Trophoblast cell (in vitro differentiated cells and primary cell): ENCODE measurements around the gene ZNF580.

Experiments
- DNase-seq, 2 donors: peaks; one replicate each; pipeline ENCODE4 v3.0.0-alpha.2; 2016
- H2AFZ ChIP-seq: 2 replicates; pipeline ENCODE4 v1.6.1; 2013; ENCODE audit warnings: low read length, moderate library complexity, mild to moderate bottlenecking; ENCODE audit not compliant: insufficient read depth, poor library complexity
- H2AK5ac ChIP-seq: 2 replicates; pipeline ENCODE4 v1.6.1; 2013; ENCODE audit warnings: mild to moderate bottlenecking, low read length
- H2BK120ac ChIP-seq: 2 replicates; pipeline ENCODE4 v1.6.1; 2013; ENCODE audit warnings: low read length, mild to moderate bottlenecking, moderate library complexity; ENCODE audit not compliant: insufficient read depth, poor library complexity
- H2BK12ac ChIP-seq: 2 replicates; pipeline ENCODE4 v1.6.1; 2013; ENCODE audit warnings: mild to moderate bottlenecking, low read length, moderate library complexity
- H2BK5ac ChIP-seq: 2 replicates; pipeline ENCODE4 v1.6.1; 2013; ENCODE audit warnings: low read length, low read depth, moderate library complexity, mild to moderate bottlenecking; ENCODE audit not compliant: poor library complexity
- H3K14ac ChIP-seq: 2 replicates; pipeline ENCODE4 v1.6.1; 2013; ENCODE audit warnings: mild to moderate bottlenecking, low read length
- H3K18ac ChIP-seq: 2 replicates; pipeline ENCODE4 v1.6.1; 2013; ENCODE audit warnings: mild to moderate bottlenecking, low read length
- H3K23ac ChIP-seq: 2 replicates; pipeline ENCODE4 v1.6.1; 2013; ENCODE audit warnings: low read length
- H3K27ac ChIP-seq: 2 replicates; pipeline ENCODE4 v1.5.1; 2013; ENCODE audit warnings: low read depth, mild to moderate bottlenecking, inconsistent platforms, low read length, moderate library complexity
- H3K27me3 ChIP-seq: 2 replicates; pipeline ENCODE4 v1.6.1; 2013; ENCODE audit warnings: inconsistent platforms, mild to moderate bottlenecking, low read length, moderate library complexity; ENCODE audit not compliant: insufficient read depth
- H3K36me3 ChIP-seq, 2 experiments: 1 replicate in 1 of 2; 2 replicates in 1 of 2; pipeline ENCODE4 v1.6.1; 2013; ENCODE audit warnings: low read length in 2 of 2, mild to moderate bottlenecking in 2 of 2, moderate library complexity in 1 of 2; ENCODE audit not compliant: insufficient read depth in 2 of 2, control insufficient read depth in 1 of 2
- H3K4ac ChIP-seq: 2 replicates; pipeline ENCODE4 v1.6.1; 2013; ENCODE audit warnings: low read depth, mild to moderate bottlenecking, low read length, moderate library complexity
- H3K4me1 ChIP-seq, 2 experiments: 1 replicate in 1 of 2; 2 replicates in 1 of 2; pipeline ENCODE4 v1.6.1; 2013; ENCODE audit warnings: low read length in 2 of 2, mild to moderate bottlenecking in 2 of 2, moderate library complexity in 1 of 2; ENCODE audit not compliant: insufficient read depth in 2 of 2, control insufficient read depth in 1 of 2
- H3K4me2 ChIP-seq: 2 replicates; pipeline ENCODE4 v1.6.1; 2013; ENCODE audit warnings: inconsistent platforms, mild to moderate bottlenecking, low read length, moderate library complexity
- H3K4me3 ChIP-seq: 2 replicates; pipeline ENCODE4 v1.5.1; 2013; ENCODE audit warnings: mild to moderate bottlenecking, low read depth, low read length, inconsistent platforms
- H3K79me1 ChIP-seq: one replicate; pipeline ENCODE4 v1.6.1; 2013; ENCODE audit warnings: low read length
- H3K79me2 ChIP-seq: 2 replicates; pipeline ENCODE4 v1.6.1; 2013; ENCODE audit warnings: low read length, mild to moderate bottlenecking; ENCODE audit not compliant: control insufficient read depth, insufficient read depth, poor library complexity
- H3K9ac ChIP-seq: 2 replicates; pipeline ENCODE4 v1.6.1; 2013; ENCODE audit warnings: mild to moderate bottlenecking, low read length
- H3K9me3 ChIP-seq: 2 replicates; pipeline ENCODE4 v1.6.1; 2013; ENCODE audit warnings: low read depth, mild to moderate bottlenecking, control low read depth, inconsistent platforms, low read length; ENCODE audit not compliant: insufficient read depth
- H4K12ac ChIP-seq: 2 replicates; pipeline ENCODE4 v1.6.1; 2013; ENCODE audit warnings: low read depth, mild to moderate bottlenecking, low read length, moderate library complexity
- H4K8ac ChIP-seq: 2 replicates; pipeline ENCODE4 v1.6.1; 2013; ENCODE audit warnings: low read depth, mild to moderate bottlenecking, low read length, moderate library complexity
- H4K91ac ChIP-seq: one replicate; pipeline ENCODE4 v1.6.1; 2013; ENCODE audit warnings: low read depth, mild to moderate bottlenecking, low read length, moderate library complexity
- WGBS: extraction: QIAGEN DNeasy Blood & Tissue Kit; methylation state at CpG from one replicate; pipeline ENCODE4 v1.1.7; 2013; ENCODE audit warnings: missing lambda C conversion rate; ENCODE audit not compliant: insufficient read length, insufficient coverage; ENCODE audit errors: extremely low coverage; 5-methylcytosine and 5-hydroxymethylcytosine counted together

Gene ZNF580

DNA sequence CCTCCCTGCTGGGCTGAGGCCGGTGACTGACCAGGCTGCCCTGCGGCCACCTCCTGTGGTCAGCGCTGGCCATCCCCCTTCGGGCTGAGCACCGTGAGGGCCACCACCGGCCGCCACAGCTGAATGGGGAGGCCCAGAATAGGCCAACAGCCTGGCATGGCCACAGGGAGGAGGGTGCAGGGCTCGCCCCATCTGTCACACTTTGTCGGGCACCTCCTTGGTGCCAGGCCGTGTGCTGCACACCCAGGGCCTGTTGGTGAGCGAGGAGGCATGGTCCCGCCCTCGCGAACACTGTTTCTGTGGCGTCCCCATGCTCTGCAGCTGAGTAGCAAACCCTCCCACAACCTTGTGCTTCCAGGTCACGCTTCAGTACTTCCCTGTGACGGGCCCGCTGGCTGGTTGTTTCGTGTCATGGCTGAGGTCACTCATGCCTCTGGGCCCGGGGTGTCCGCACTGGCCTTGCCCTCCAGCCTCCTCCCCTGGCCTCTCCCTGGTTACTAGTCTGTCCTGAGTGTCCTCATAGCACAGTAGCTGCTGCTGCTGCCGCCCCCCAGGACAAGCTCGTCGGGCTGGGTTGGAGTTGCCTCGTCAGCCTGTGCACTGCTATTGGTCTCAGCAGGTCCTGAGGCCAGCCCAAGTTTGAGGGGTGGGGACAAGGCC lies 49.4 kb downstream of the ZNF580 start:
- H3K4me1 ChIP-seq = no peaks in the 10 kb centered on the region
- no peak overlapping the region for H3K4me3 ChIP-seq
- H3K14ac ChIP-seq = no peak overlapping the region
- no peak overlapping the region for H4K12ac ChIP-seq
- H3K27ac ChIP-seq = no peak overlapping the region
- no peak overlapping the region for H3K18ac ChIP-seq
- no peaks in the 10 kb centered on the region for H3K9me3 ChIP-seq
- no CpG with 5 or more reads among the region's 25 CpGs for WGBS
- H3K79me2 ChIP-seq = no peaks in the 10 kb centered on the region
- no peak for DNase-seq
- no peak overlapping the region for H3K4me2 ChIP-seq
- no peak overlapping the region for H4K91ac ChIP-seq
- H3K23ac ChIP-seq = no peak overlapping the region
- no peak overlapping the region for H3K4ac ChIP-seq
- no peaks in the 10 kb centered on the region for H3K79me1 ChIP-seq
- no peak overlapping the region for H4K8ac ChIP-seq
- H2AK5ac ChIP-seq = no peak overlapping the region
- H2AFZ ChIP-seq = no peak overlapping the region
- no peak overlapping the region for H2BK5ac ChIP-seq
- H3K27me3 ChIP-seq = no peaks in the 10 kb centered on the region
- peaks cover 89 to 92% of the 10 kb centered on the region in 2 experiments for H3K36me3 ChIP-seq
- H2BK120ac ChIP-seq = no peak overlapping the region
- H3K9ac ChIP-seq = no peak overlapping the region
- H2BK12ac ChIP-seq = no peak overlapping the region

DNA sequence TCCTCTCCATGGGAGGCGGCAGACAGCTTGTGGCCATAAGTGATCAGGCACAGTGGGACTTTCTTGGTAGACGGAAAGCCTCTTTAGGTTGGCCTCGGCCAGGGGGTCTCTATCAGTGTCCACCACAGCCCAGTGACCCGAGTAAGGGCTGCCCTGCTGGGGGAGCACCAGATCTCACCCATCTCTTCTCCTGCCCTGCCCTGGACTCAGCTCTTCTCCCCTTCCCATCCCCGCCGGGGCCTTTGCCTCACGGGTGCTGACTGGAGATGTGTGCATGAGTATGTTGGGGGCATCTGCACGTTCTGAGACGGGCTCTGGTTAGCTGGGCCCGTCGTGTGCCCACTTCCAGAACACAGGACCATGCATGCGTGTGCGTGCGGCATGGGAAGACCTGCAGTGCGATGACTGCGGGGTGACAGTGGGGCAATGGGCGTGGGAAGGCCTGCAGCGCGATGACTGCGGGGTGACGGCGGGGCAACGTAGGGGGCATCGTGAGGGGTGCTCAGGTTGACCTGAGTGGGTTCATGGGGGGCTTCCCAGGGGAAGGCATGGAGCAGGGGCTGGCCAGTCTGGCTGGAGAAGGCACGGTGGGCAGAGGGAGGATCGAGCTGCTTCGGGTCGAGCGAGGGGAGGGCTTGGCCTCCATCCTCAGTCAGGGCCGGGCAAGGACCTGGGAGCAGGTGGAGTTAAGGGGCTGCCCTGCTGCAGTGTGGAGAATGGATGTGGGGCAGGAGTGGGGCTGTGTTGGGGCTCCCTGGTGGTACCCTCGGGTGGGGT lies 50.2 kb downstream of the ZNF580 start:
- Histone ChIP-seq H4K91ac (no peak overlapping the region), H2BK12ac (no peak overlapping the region), H3K4me1 (no peaks in the 10 kb centered on the region), H3K4ac (no peak overlapping the region), H3K79me1 (no peaks in the 10 kb centered on the region), H3K79me2 (no peaks in the 10 kb centered on the region), H4K8ac (no peak overlapping the region), H3K36me3 (peaks cover 89 to 92% of the 10 kb centered on the region in 2 experiments), H2AK5ac (no peak overlapping the region), H3K4me3 (no peak overlapping the region), H3K18ac (no peak overlapping the region), H2BK5ac (no peak overlapping the region), H3K9me3 (no peaks in the 10 kb centered on the region), H3K27ac (no peak overlapping the region), H2AFZ (no peak overlapping the region), H4K12ac (no peak overlapping the region), H3K4me2 (no peak overlapping the region), H2BK120ac (no peak overlapping the region), H3K14ac (no peak overlapping the region), H3K23ac (no peak overlapping the region), H3K9ac (no peak overlapping the region), H3K27me3 (no peaks in the 10 kb centered on the region)
- WGBS = no CpG with 5 or more reads among the region's 31 CpGs
- no peak for DNase-seq

DNA sequence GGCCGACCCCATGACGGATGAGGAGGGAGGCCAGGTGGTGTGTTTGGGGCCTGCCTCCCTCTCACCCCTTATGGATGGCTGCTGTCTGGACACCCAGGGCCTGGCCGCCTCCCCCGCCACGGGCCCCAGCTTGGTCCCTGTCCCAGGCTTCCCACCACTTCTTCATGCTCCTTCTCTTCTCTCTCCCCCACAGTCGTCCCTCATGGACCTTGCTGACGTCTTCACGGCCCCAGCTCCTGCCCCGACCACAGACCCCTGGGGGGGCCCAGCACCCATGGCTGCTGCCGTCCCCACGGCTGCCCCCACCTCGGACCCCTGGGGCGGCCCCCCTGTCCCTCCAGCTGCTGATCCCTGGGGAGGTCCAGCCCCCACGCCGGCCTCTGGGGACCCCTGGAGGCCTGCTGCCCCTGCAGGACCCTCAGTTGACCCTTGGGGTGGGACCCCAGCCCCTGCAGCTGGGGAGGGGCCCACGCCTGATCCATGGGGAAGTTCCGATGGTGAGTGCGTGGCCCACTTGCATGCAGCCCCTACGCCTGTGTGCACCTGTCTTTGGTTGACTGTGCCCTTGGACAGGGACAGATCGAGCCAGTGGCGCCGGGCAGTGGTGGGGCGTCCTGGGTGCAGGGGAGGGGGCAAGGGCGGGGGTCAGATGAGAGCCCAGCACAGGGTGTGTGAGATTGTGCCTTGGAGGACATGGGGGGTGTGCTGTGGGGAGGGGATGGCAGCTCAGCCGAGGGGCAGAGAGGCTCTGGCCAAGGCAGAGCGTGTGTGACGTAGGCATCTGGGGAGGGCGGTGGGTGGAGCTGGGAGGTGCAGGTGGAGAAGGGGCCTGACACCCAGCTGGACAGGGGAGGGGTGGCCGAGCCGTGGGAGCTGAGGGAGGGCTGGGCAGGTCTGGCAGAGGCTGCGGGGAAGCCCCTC lies 51.0 kb downstream of the ZNF580 start:
- H3K79me1 ChIP-seq = no peaks in the 10 kb centered on the region
- H3K9ac ChIP-seq = no peak overlapping the region
- H3K27me3 ChIP-seq = no peaks in the 10 kb centered on the region
- no peak overlapping the region for H3K4ac ChIP-seq
- no peak overlapping the region for H3K4me2 ChIP-seq
- H4K91ac ChIP-seq = no peak overlapping the region
- peaks cover 89 to 94% of the 10 kb centered on the region in 2 experiments for H3K36me3 ChIP-seq
- no peak overlapping the region for H3K14ac ChIP-seq
- H2AFZ ChIP-seq = no peak overlapping the region
- no peak overlapping the region for H2AK5ac ChIP-seq
- H2BK5ac ChIP-seq = no peak overlapping the region
- WGBS = no CpG with 5 or more reads among the region's 31 CpGs
- no peaks in the 10 kb centered on the region for H3K79me2 ChIP-seq
- no peak overlapping the region for H2BK12ac ChIP-seq
- H3K4me1 ChIP-seq = no peaks in the 10 kb centered on the region
- no peak overlapping the region for H4K8ac ChIP-seq
- no peak overlapping the region for H3K27ac ChIP-seq
- no peak overlapping the region for H3K18ac ChIP-seq
- H3K23ac ChIP-seq = no peak overlapping the region
- no peak overlapping the region for H2BK120ac ChIP-seq
- DNase-seq = no peak
- H3K9me3 ChIP-seq = peaks cover 3% of the 10 kb centered on the region
- no peak overlapping the region for H3K4me3 ChIP-seq
- no peak overlapping the region for H4K12ac ChIP-seq

DNA sequence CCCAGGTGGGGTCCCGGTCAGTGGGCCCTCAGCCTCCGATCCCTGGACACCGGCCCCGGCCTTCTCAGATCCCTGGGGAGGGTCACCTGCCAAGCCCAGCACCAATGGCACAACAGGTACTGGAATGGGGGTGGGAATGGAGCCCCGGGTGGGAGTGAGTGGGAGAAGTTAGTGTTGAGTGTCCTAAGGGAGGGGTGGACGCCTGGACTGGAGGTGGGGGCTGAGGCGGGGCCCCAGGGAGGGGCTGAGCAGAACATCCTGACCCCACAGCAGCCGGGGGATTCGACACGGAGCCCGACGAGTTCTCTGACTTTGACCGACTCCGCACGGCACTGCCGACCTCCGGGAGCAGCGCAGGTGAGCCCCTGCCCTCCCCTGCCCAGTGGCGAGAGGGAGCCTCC lies 51.9 kb downstream of the ZNF580 start:
- Histone ChIP-seq H2AFZ (no peak overlapping the region), H3K27me3 (no peaks in the 10 kb centered on the region), H3K4me3 (no peak overlapping the region), H3K36me3 (peaks cover 87 to 92% of the 10 kb centered on the region in 2 experiments), H2BK120ac (no peak overlapping the region), H2BK5ac (no peak overlapping the region), H3K4ac (no peak overlapping the region), H3K9me3 (peaks cover 3% of the 10 kb centered on the region), H3K9ac (no peak overlapping the region), H4K8ac (no peak overlapping the region), H3K79me2 (no peaks in the 10 kb centered on the region), H3K4me2 (no peak overlapping the region), H3K4me1 (no peaks in the 10 kb centered on the region), H2BK12ac (no peak overlapping the region), H3K23ac (no peak overlapping the region), H3K79me1 (no peaks in the 10 kb centered on the region), H2AK5ac (no peak overlapping the region), H4K12ac (no peak overlapping the region), H3K14ac (no peak overlapping the region), H3K27ac (no peak overlapping the region), H4K91ac (no peak overlapping the region), H3K18ac (no peak overlapping the region)
- DNase-seq = no peak
- WGBS = no CpG with 5 or more reads among the region's 19 CpGs
